GM18507 (cell line): ENCODE results near the gene DNAAF9.
"Not testable (repeated sequence)": the region's sequence is repeated elsewhere in the genome, so short reads cannot be mapped to it uniquely, and the experiment has no call there.

Experiments used
- DNase-seq: peaks from one replicate; pipeline ENCODE4 v3.0.0; 2011; ENCODE audit warnings: low read depth; ENCODE audit not compliant: insufficient read length; ENCODE audit errors: extremely low spot score
- FAIRE-seq: peaks from 2 replicates; lab custom pipeline; 2011; peaks lifted over from hg19 to GRCh38; lab: Jason Lieb, UNC

Gene DNAAF9

DNA sequence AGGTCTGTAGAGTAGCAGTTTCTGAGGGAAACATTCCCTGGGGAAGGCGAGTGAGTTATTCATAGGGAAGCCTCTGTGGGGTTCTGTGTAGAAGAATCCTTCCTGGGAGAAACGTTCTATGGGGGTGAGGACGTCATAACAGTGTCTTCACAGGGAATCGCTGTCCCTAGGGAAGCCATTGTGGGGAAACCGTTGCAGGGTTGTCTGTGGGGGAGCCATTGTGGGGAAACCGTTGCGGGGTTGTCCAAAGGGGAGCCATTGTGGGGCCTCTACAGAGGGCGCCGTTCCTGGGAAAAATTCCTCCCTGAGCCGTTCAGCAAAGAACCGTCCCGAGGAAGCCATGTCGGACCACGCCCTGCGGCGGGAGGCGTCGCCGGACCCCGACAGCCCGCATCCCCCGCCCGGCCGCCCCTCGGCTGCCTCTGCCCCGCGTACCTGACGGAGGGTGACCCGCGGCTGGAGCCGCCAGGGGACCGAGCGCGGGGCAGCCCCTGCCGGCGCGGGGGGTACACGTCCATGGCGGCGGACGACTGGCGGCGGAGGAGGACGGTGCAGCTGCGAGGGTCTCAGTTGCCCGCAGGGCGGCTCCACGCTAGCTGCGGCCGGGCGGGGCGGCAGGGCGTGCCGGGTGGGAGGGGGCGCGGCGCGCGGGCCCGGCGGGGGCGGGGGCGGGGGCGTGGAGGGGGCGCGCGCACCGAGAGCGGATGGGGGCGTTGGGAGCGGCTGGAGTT lies at the start of gene DNAAF9:
Gene DNAAF9, minus strand, starts transcription at position 630 of the 731 bp plus-strand sequence. Its CDS starts 112 bp downstream, at position 518.
- DNase-seq (no peak), FAIRE-seq (no peak)

GRCh38 chr20:3456648-3457047 lies 49.2 kb upstream of the DNAAF9 start:
- DNase-seq, result no peak
- FAIRE-seq, result no peak

GRCh38 chr20:3454831-3455230 lies 47.4 kb upstream of the DNAAF9 start:
- no peak for FAIRE-seq
- DNase-seq, result no peak

- FAIRE-seq, result no peak
- DNase-seq, result no peak
Observed at GRCh38 chr20:3452690-3453089, 45.2 kb upstream of the DNAAF9 start.

DNA sequence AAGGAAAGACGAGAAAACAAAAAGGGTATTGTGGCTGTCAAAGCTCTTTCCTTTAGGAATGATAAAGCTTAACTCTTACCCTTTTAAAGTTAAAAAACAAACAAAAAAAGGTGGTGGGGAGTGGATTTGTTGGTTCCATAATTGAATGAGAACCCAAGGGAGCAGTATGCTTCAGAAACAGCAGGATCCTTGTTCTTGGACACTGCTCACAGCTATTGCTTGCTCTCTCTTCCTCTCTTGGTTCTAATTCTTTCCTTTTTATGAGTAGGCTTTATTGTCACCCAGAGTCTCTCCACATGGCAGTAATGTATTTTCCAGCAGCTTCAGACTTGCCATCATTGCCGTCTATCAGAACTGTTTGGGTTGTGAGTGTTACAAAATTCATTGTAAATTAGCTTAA lies 44.7 kb upstream of the DNAAF9 start:
- DNase-seq, result no peak

DNA sequence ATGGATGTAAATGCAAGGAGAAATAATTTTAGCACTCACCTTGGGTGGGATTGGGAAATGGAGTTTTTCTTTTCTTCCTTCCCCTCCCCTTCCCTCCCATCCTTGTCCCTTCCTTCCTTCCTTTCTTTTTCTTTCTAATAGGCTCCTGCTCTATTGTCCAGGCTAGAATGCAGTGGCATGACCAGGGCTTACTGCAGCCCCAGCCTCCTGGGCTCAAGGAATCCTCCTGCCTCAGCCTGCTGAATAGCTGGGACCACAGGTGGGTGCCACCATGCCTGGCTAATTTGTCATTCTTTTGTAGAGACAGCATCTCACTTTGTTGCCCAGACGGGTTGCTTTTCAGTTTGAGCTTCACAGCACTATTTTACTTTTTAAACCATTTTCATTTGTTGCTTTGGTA lies 41.9 kb upstream of the DNAAF9 start:
- FAIRE-seq (no peak), DNase-seq (no peak)

More for the DNA sequence above, 44.7 kb upstream of the DNAAF9 start:
- no peak for FAIRE-seq

DNA sequence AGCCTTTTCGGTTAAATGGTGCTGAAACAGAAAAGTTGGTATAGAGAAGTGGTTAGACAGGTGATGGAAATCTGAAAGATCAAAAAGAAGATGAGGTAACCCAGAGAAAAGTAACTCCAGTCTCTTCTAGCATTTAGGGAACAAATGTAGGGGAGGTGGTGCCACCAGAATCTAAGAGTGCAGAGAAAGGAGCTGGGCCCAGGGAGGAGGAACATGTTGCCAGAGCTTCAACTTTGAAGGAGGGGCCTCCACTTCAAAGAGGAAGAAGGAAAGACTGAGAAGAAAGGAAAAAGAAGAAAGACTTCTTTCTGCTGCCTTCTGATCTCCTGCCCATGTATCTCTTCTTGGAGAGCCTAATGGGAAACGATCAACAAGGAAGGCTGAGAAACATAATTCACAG lies 39.9 kb upstream of the DNAAF9 start:
- DNase-seq (no peak), FAIRE-seq (no peak)

- FAIRE-seq, result no peak
Observed at GRCh38 chr20:3446779-3447178, 39.3 kb upstream of the DNAAF9 start.

GRCh38 chr20:3436864-3437574 lies 29.6 kb upstream of the DNAAF9 start:
- no peak for FAIRE-seq

More at GRCh38 chr20:3446779-3447178, 39.3 kb upstream of the DNAAF9 start:
- DNase-seq, result no peak

DNA sequence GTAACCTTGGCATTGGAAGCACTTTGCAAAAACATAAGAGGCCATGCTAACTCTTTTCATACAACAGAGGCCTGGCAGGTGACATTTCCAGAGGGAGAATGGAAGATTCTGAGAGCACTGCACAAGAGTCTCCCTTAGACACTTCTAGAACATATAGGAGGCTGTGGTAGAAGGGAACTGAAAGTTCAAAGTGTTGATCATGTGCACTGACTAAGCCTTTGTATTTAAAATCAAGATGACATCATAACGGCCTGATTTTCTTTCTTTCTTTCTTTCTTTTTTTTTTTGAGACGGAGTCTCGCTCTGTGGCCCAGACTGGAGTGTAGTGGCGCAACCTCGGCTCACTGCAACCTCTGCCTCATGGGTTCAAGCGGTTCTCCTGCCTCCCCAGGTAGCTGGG lies 26.8 kb upstream of the DNAAF9 start:
- FAIRE-seq (no peak), DNase-seq (no peak)

More at GRCh38 chr20:3436864-3437574, 29.6 kb upstream of the DNAAF9 start:
- no peak for DNase-seq

DNA sequence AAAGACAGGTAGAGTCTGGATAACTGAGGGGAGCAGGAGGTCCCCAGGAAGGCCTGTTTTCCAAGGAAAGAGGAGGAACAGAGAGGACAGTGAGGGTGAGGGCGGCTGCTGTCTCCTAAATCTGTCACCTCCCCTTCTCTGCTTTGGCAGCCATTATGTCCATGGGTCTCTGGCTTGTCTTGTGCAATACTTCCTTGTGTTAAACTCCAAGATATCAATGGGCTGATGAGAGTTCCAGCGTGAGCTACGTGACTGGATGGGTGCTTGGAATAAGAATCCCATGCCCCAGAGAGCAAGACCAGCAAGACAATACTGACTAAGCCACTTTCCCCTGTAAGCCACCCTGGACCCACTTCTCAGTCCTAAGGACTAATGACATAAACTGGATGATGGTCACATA lies 26.3 kb upstream of the DNAAF9 start:
- DNase-seq, result no peak
- no peak for FAIRE-seq

DNA sequence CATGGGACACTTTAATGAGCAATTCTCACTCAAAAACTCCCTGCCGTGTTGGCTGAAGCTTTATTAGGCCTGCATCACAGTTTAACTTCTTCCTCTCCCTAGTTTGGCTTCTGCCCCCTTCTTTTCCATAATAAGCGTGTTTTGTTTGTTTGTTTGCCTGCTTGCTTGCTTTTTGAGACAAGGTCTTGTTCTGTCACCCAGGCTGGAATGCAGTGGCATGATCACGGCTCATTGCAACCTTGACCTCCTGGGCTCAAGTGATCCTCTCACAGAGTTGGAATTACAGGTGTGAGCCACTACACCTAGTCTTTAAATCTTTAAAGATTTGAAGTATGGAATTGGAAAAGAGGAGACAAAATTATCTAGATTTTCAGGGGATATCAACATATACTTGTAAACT lies 25.4 kb upstream of the DNAAF9 start:
- DNase-seq (no peak), FAIRE-seq (no peak)

GRCh38 chr20:3431109-3431508 lies 23.6 kb upstream of the DNAAF9 start:
- FAIRE-seq (no peak), DNase-seq (no peak)

DNA sequence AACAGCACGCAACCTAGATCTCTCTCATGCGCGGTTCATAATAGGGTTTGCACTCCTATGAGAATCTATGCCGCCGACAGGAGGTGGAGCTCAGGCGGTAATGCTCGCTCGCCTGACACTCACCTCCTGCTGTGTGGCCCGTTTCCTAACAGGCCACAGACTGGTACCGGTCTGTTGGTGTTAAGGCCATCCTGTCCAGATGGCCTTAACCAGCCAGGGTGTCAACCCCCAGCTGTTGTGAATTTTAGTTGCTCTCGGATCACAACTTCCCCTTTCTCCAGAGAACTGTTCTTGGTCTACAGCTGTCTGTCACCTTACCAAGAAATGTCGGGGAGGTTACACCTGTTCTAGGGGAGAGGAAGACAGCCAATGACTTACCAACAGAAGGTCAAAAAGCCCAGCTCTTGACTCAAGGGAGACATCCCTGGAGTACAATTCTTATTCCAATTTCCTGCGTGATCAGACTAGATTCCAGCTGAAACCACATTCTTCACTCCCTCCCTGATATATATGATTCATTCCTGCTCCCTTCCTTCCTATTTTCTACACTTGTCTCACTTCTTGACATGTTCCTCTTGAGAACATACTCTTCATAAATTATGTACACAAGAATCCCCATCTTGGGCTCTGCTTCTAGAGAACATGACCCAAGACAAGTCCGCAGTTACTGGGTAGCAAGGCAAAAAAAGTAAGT lies 23.1 kb upstream of the DNAAF9 start:
- DNase-seq (no peak), FAIRE-seq (peak; percentile 73)

GRCh38 chr20:3426766-3427165 lies 19.3 kb upstream of the DNAAF9 start:
- DNase-seq, FAIRE-seq: not testable (repeated sequence)

- no peak for DNase-seq
- no peak for FAIRE-seq
Observed at GRCh38 chr20:3423126-3423525, 15.7 kb upstream of the DNAAF9 start.

DNA sequence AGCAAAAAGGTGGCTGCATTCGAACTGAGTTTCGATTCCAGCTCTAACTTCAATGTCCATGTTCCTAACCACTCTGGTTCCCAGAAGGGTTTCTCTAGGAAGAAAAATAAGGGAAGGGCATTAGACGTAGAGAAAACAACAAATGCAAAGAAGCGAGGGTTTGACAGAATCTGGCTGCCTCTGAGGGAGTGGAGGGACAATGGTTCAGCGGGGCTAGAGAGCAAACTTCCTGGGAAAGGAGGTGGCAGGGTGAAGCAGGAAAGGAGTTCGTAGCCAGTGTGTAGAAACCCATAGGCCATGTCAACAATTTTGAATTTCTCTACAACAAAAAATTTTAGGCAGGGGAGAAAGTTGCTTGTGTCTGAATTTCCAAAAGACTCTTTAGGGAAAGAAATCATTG lies 14.5 kb upstream of the DNAAF9 start:
- FAIRE-seq, result no peak

GRCh38 chr20:3420211-3420707 lies 12.8 kb upstream of the DNAAF9 start:
- peak; percentile 62 for DNase-seq

More for the DNA sequence above, 14.5 kb upstream of the DNAAF9 start:
- DNase-seq, result no peak

GRCh38 chr20:3418161-3418560 lies 10.7 kb upstream of the DNAAF9 start:
- DNase-seq, FAIRE-seq: not testable (repeated sequence)

More at GRCh38 chr20:3420211-3420707, 12.8 kb upstream of the DNAAF9 start:
- peak; percentile 92 for FAIRE-seq

- no peak for DNase-seq
- no peak for FAIRE-seq
Observed at GRCh38 chr20:3414122-3414521, 6.7 kb upstream of the DNAAF9 start.
